ENCODE measurements around the gene OPA1.

- TF ChIP-seq CTCF (conservative IDR thresholded peaks at IDR 0.05; ENCODE audit: low read depth in 2 of 2) (no peak), EZH2 (IDR thresholded peaks at IDR 0.05; ENCODE audit: low read depth, unreplicated experiment) (no peak), POLR2AphosphoS5 (IDR thresholded peaks at IDR 0.05; ENCODE audit: low read depth) (no peak)
These were observed 3.4 kb upstream of the OPA1 start for GRCh38 chr3:193589616-193590015.

Data from GM23338 (cell line).